ENCODE results near the gene TRRAP.

GRCh38 chr7:98996150-98996552 lies 117.8 kb downstream of the TRRAP start:
- TF ChIP-seq MAFK (IDR thresholded peaks at IDR 0.05; ENCODE audit: low read depth, low read length) (no peak), CTCF (conservative IDR thresholded peaks at IDR 0.05; ENCODE audit: low read depth, low read length) (no peak), POLR2A (IDR thresholded peaks at IDR 0.05; ENCODE audit: low read depth, low read length) (no peak), ELK1 (IDR thresholded peaks at IDR 0.05; ENCODE audit: borderline replicate concordance, low read depth, low read length) (no peak), SMC3 (IDR thresholded peaks at IDR 0.05; ENCODE audit: low read depth, low read length) (no peak), NFE2L2 (IDR thresholded peaks at IDR 0.05; ENCODE audit: low read depth, low read length) (no peak)
